ENCODE data around the gene VCAN. TPM values are rescaled to one million over a fixed set of nuclear protein-coding genes. Genes with fewer than 3 reads are reported as not detected.

The VCAN gene
- total and polyA plus RNA-seq, 2 experiments from 2014 or later: 133 to 404 TPM

- Histone ChIP-seq H3K4me3 (no peak overlapping the region), H3K27me3 (ENCODE audit: insufficient read depth) (no peaks in the 10 kb centered on the region), H3K36me3 (ENCODE audit: insufficient read depth) (peaks cover 62% of the 10 kb centered on the region; the same call in 1 of the 2 replicates), H4K20me1 (replicated peaks; ENCODE audit: insufficient read depth) (peaks cover 4% of the 10 kb centered on the region; the same call in 1 of the 2 replicates), H3K27ac (ENCODE audit: low read depth) (peak overlapping the region; percentile 53), H3K4me1 (ENCODE audit: insufficient read depth) (no peaks in the 10 kb centered on the region), H3K9me2 (ENCODE audit: insufficient read depth) (no peaks in the 10 kb centered on the region), H2AFZ (no peak overlapping the region), H3K79me2 (replicated peaks; ENCODE audit: insufficient read depth) (0 out of 2 replicates have a peak, but pooled peaks cover 3% of the 10 kb centered on the region), H3K4me2 (no peak overlapping the region), H3F3A (replicated peaks; ENCODE audit: low read depth) (no peaks in the 10 kb centered on the region)
- TF ChIP-seq ETS1 (IDR thresholded peaks at IDR 0.05) (no peak), STAT1 (IDR thresholded peaks at IDR 0.05; ENCODE audit: unreplicated experiment) (no peak), ZNF462 (CRISPR knock-in tag; IDR thresholded peaks at IDR 0.05) (no peak), REST (IDR thresholded peaks at IDR 0.05; ENCODE audit: unreplicated experiment) (no peak)
- Mint-ChIP-seq H3K27ac (peak overlapping the region; percentile 53), H3K27me3 (ENCODE audit: insufficient read depth, low read depth, poor library complexity) (no peaks in the 10 kb centered on the region), H3K36me3 (ENCODE audit: low read depth) (peaks cover 79% of the 10 kb centered on the region), H3K9me3 (no peaks in the 10 kb centered on the region), H3K4me3 (no peak overlapping the region), H3K4me1 (no peaks in the 10 kb centered on the region; the same call in 2 of the 3 replicates)
- no peak for DNase-seq (ENCODE audit: low spot score)
- no peak for ATAC-seq
Measured at GRCh38 chr5:83551821-83552220, 80.3 kb downstream of the VCAN start.

All from GM23338 (cell line).